Measurements from ENCODE around the gene MBNL1. TPM values are rescaled to one million over a fixed set of nuclear protein-coding genes. Genes with fewer than 3 reads are reported as not detected.

MBNL1 gene
- total and polyA plus RNA-seq, 2 of the 13 experiments (the other 11 are each of a cell fraction or from before 2014, with no cell fraction given), result 27.1 to 55.4 TPM

GRCh38 chr3:152222327-152222726 is 46.4 kb upstream of the MBNL1 start:
- Histone ChIP-seq H3K9me3 (ENCODE audit: low read length) (no peaks in the 10 kb centered on the region), H2AFZ (ENCODE audit: low read length) (no peak overlapping the region), H4K20me1 (ENCODE audit: insufficient read depth, low read length) (no peaks in the 10 kb centered on the region), H3K79me2 (ENCODE audit: insufficient read depth, low read length) (no peaks in the 10 kb centered on the region), H3K27me3 (ENCODE audit: control insufficient read depth in 1 of 2, insufficient read depth in 2 of 2, low read length in 2 of 2) (no peaks in the 10 kb centered on the region), H3K27ac (ENCODE audit: extremely low read length, insufficient read depth, low read length) (no peak overlapping the region), H3K4me1 (ENCODE audit: insufficient read depth, low read length) (0 out of 2 replicates have a peak, but pooled peaks cover 5% of the 10 kb centered on the region), H3K4me2 (ENCODE audit: low read depth, low read length) (no peak overlapping the region), H3K36me3 (replicated peaks in 1 of 2; ENCODE audit: control insufficient read depth in 1 of 2, insufficient read depth in 2 of 2, low read length in 2 of 2) (no peaks in the 10 kb centered on the region), H3K4me3 (replicated peaks in 1 of 3; ENCODE audit: insufficient read depth in 1 of 3, low read depth in 2 of 3, low read length in 3 of 3) (no peak overlapping the region), H3K9ac (ENCODE audit: insufficient read depth, low read depth, low read length) (no peak overlapping the region)
- FAIRE-seq (no peak), ATAC-seq (no peak), DNase-seq (ENCODE audit: low spot score) (no peak)
- CTCF ChIA-PET (ENCODE audit: low intra/inter-chr PET ratio, low total read pairs), result no interaction called here
- 17% methylated on average over 2 of the region's 2 CpGs for WGBS (ENCODE audit: low lambda C conversion rate)
- intact Hi-C loops (cut with micrococcal nuclease; ENCODE audit: unreplicated experiment), result no loop called here
- POLR2A ChIA-PET, result no interaction called here
- no peak for TF ChIP-seq NR3C1 (CRISPR knock-in tag; IDR thresholded peaks at IDR 0.05)
- in situ Hi-C loops (cut with HindIII; ENCODE audit: extremely low pct_ligation_motif_present, low pct_unique_long_range_greater_than_20kb), result no loop called here
- BruUV-seq (replicated peaks), result no TSS peak

- ChIA-PET CTCF (ENCODE audit: low intra/inter-chr PET ratio, low total read pairs) (no interaction called here), POLR2A (no interaction called here)
- in situ Hi-C loops (cut with HindIII; ENCODE audit: extremely low pct_ligation_motif_present, low pct_unique_long_range_greater_than_20kb), result no loop called here
- H3K4me2 ChIP-seq (ENCODE audit: low read depth, low read length), result no peak overlapping the region
- H3K36me3 ChIP-seq (replicated peaks in 1 of 2; ENCODE audit: control insufficient read depth in 1 of 2, insufficient read depth in 2 of 2, low read length in 2 of 2), result no peaks in the 10 kb centered on the region
- no peaks in the 10 kb centered on the region for H4K20me1 ChIP-seq (ENCODE audit: insufficient read depth, low read length)
- no peak overlapping the region for H3K4me3 ChIP-seq (replicated peaks in 1 of 3; ENCODE audit: insufficient read depth in 1 of 3, low read depth in 2 of 3, low read length in 3 of 3)
- H3K27me3 ChIP-seq (ENCODE audit: control insufficient read depth in 1 of 2, insufficient read depth in 2 of 2, low read length in 2 of 2), result no peaks in the 10 kb centered on the region
- WGBS (ENCODE audit: low lambda C conversion rate), result 0% methylated on average over 2 of the region's 2 CpGs
- ATAC-seq, result no peak
- no peak for DNase-seq (ENCODE audit: low spot score)
- no peaks in the 10 kb centered on the region for H3K9me3 ChIP-seq (ENCODE audit: low read length)
- BruUV-seq (replicated peaks), result no TSS peak
- H2AFZ ChIP-seq (ENCODE audit: low read length), result no peak overlapping the region
- H3K4me1 ChIP-seq (ENCODE audit: insufficient read depth, low read length), result no peaks in the 10 kb centered on the region
- FAIRE-seq, result no peak
- H3K27ac ChIP-seq (ENCODE audit: extremely low read length, insufficient read depth, low read length), result no peak overlapping the region
- intact Hi-C loops (cut with micrococcal nuclease; ENCODE audit: unreplicated experiment), result no loop called here
- H3K79me2 ChIP-seq (ENCODE audit: insufficient read depth, low read length), result no peaks in the 10 kb centered on the region
- H3K9ac ChIP-seq (ENCODE audit: insufficient read depth, low read depth, low read length), result no peak overlapping the region
- no peak for TF ChIP-seq NFIB (CRISPR knock-in tag; IDR thresholded peaks at IDR 0.05; ENCODE audit: borderline replicate concordance)
- no peak for TF ChIP-seq NONO (IDR thresholded peaks at IDR 0.05)
- no peak for TF ChIP-seq NONO (CRISPR knock-in tag; conservative IDR thresholded peaks at IDR 0.05)
- no peak for TF ChIP-seq TCF7L2 (IDR thresholded peaks at IDR 0.05; ENCODE audit: low read depth, low read length)
- TF ChIP-seq ZMYM3 (CRISPR knock-in tag; IDR thresholded peaks at IDR 0.05), result no peak
- TF ChIP-seq KAT8 (CRISPR knock-in tag; IDR thresholded peaks at IDR 0.05), result no peak
- TF ChIP-seq ZKSCAN5 (CRISPR knock-in tag; IDR thresholded peaks at IDR 0.05), result no peak
- no peak for TF ChIP-seq FOXA1 (IDR thresholded peaks at IDR 0.05)
- TF ChIP-seq FOXA1 (CRISPR knock-in tag; IDR thresholded peaks at IDR 0.05), result no peak
- TF ChIP-seq CCDC6 (CRISPR knock-in tag; IDR thresholded peaks at IDR 0.05), result no peak
- TF ChIP-seq, protein P1, sequence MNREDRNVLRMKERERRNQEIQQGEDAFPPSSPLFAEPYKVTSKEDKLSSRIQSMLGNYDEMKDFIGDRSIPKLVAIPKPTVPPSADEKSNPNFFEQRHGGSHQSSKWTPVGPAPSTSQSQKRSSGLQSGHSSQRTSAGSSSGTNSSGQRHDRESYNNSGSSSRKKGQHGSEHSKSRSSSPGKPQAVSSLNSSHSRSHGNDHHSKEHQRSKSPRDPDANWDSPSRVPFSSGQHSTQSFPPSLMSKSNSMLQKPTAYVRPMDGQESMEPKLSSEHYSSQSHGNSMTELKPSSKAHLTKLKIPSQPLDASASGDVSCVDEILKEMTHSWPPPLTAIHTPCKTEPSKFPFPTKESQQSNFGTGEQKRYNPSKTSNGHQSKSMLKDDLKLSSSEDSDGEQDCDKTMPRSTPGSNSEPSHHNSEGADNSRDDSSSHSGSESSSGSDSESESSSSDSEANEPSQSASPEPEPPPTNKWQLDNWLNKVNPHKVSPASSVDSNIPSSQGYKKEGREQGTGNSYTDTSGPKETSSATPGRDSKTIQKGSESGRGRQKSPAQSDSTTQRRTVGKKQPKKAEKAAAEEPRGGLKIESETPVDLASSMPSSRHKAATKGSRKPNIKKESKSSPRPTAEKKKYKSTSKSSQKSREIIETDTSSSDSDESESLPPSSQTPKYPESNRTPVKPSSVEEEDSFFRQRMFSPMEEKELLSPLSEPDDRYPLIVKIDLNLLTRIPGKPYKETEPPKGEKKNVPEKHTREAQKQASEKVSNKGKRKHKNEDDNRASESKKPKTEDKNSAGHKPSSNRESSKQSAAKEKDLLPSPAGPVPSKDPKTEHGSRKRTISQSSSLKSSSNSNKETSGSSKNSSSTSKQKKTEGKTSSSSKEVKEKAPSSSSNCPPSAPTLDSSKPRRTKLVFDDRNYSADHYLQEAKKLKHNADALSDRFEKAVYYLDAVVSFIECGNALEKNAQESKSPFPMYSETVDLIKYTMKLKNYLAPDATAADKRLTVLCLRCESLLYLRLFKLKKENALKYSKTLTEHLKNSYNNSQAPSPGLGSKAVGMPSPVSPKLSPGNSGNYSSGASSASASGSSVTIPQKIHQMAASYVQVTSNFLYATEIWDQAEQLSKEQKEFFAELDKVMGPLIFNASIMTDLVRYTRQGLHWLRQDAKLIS (CRISPR knock-in tag; IDR thresholded peaks at IDR 0.05), result no peak
- TF ChIP-seq ZMAT5 (CRISPR knock-in tag; IDR thresholded peaks at IDR 0.05; ENCODE audit: borderline replicate concordance, low read depth), result no peak
- TF ChIP-seq SIN3B (IDR thresholded peaks at IDR 0.05; ENCODE audit: low read length), result no peak
- TF ChIP-seq SP2 (CRISPR knock-in tag; IDR thresholded peaks at IDR 0.05), result no peak
- no peak for TF ChIP-seq MIER3 (CRISPR knock-in tag; IDR thresholded peaks at IDR 0.05; ENCODE audit: borderline replicate concordance)
- no peak for TF ChIP-seq SNRNP70 (IDR thresholded peaks at IDR 0.05; ENCODE audit: low read depth, low read length)
- TF ChIP-seq SIX4 (CRISPR knock-in tag; IDR thresholded peaks at IDR 0.05), result no peak
These were observed 43.5 kb upstream of the MBNL1 start for GRCh38 chr3:152225201-152225600.
